Lower lobe of right lung (tissue), 2 donors: ENCODE data around the gene HEXIM2. TPM values are rescaled to one million over a fixed set of nuclear protein-coding genes. Genes with fewer than 3 reads are reported as not detected.
"Not testable (repeated sequence)": the region's sequence is repeated elsewhere in the genome, so short reads cannot be mapped to it uniquely, and the experiment has no call there.

Experiments
- ATAC-seq, 2 donors: fragments of 200-7000 bp; cut with Tn5 transposase; one replicate each; pipeline ENCODE4 v1.9.1; 2020 to 2022; ENCODE audit warnings: mild to moderate bottlenecking in 2 of 2, moderate library complexity in 2 of 2
- DNase-seq: peaks from one replicate; pipeline ENCODE4 v3.0.0-alpha.2; 2020
- H3K27ac ChIP-seq: fragments of 200-600 bp; one replicate; pipeline ENCODE4 v1.8.0; 2022
- H3K27me3 ChIP-seq: fragments of 200-600 bp; one replicate; pipeline ENCODE4 v1.8.0; 2022; ENCODE audit warnings: low read depth
- H3K36me3 ChIP-seq: fragments of 200-600 bp; one replicate; pipeline ENCODE4 v1.8.0; 2022; ENCODE audit warnings: mild to moderate bottlenecking
- H3K4me1 ChIP-seq: fragments of 200-600 bp; one replicate; pipeline ENCODE4 v1.8.0; 2022
- H3K4me3 ChIP-seq: fragments of 200-600 bp; one replicate; pipeline ENCODE4 v1.8.0; 2022; ENCODE audit warnings: mild to moderate bottlenecking
- H3K9me3 ChIP-seq: fragments of 200-600 bp; one replicate; pipeline ENCODE4 v1.8.0; 2022
- intact Hi-C: fragments of 100-400 bp; cut with DNase I; formaldehyde crosslinking; loops from one replicate; pipeline ENCODE4 v1.11.0; 2022
- total RNA-seq: library from RNA; stranded (reverse); fragmentation: NEBNext Ultra II Directional; extraction: Animal tissue kit (Norgen Biotek cat#: 25700); gene quantifications from one replicate; pipeline ENCODE4 v1.2.1, GENCODE V29; 2021
- TF ChIP-seq, protein P1 (sequence below): fragments of 200-600 bp; IDR thresholded peaks from one replicate; pipeline ENCODE4 v1.8.0; 2022; ENCODE audit warnings: antibody characterized with exemption, mild to moderate bottlenecking
- donor health status: DM: no; HTN: yes; CAD: no; lungs with severe emphysema.

HEXIM2 gene
- total RNA-seq, 1 donor from 2014 or later: 6.4 TPM

DNA sequence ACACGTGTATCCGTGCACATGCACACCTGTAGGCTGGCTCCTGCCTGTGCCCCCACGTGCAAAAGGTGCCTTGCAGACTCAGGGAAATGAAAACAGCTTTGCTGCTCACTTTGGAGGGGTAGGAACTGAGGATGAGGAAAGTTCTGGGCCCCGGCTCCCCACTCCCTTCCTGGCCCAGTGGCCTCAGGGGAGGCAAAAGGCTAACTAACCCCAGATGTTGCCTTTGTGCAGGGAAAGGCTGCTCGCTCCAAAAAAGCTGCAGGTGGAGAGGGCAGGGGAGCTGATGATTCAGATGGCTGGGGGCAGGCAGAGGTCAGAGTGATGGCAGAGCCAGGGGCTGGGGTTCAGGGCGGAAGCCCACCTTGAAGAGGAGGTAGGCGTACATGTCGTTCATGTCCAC lies 41.7 kb upstream of the HEXIM2 start:
- TF ChIP-seq, protein P1, sequence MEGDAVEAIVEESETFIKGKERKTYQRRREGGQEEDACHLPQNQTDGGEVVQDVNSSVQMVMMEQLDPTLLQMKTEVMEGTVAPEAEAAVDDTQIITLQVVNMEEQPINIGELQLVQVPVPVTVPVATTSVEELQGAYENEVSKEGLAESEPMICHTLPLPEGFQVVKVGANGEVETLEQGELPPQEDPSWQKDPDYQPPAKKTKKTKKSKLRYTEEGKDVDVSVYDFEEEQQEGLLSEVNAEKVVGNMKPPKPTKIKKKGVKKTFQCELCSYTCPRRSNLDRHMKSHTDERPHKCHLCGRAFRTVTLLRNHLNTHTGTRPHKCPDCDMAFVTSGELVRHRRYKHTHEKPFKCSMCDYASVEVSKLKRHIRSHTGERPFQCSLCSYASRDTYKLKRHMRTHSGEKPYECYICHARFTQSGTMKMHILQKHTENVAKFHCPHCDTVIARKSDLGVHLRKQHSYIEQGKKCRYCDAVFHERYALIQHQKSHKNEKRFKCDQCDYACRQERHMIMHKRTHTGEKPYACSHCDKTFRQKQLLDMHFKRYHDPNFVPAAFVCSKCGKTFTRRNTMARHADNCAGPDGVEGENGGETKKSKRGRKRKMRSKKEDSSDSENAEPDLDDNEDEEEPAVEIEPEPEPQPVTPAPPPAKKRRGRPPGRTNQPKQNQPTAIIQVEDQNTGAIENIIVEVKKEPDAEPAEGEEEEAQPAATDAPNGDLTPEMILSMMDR: no peak
- Histone ChIP-seq H3K36me3 (peaks cover 18% of the 10 kb centered on the region), H3K4me3 (no peak overlapping the region), H3K4me1 (peaks cover 25% of the 10 kb centered on the region), H3K27me3 (no peaks in the 10 kb centered on the region), H3K27ac (no peak overlapping the region), H3K9me3 (no peaks in the 10 kb centered on the region)
- ATAC-seq: no peak
- intact Hi-C loops: no loop called here
- no peak for DNase-seq

DNA sequence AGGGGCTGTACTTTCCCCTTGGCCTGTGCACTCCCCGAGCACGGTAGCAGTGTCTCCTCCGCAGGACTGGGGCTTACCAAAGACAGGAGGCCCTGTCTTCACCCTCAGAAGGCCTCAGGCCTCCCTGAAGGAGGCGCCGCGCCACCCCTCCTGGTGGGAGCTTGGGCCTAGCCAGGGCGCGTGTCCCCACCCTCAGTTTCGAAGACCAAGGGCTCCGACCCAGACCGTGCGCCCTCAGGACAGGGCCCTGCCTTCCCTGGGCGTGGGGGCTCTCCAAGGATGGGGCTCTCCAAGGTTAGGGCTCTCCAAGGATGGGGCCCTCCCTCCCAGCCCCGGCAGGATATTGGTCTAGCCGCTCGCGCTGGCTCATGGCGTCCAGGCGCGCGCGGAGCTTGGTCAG lies 41.1 kb upstream of the HEXIM2 start:
- H3K4me3 ChIP-seq: no peak overlapping the region
- no peaks in the 10 kb centered on the region for H3K27me3 ChIP-seq
- DNase-seq (no peak), ATAC-seq (no peak)
- H3K9me3 ChIP-seq: no peaks in the 10 kb centered on the region
- peaks cover 28% of the 10 kb centered on the region for H3K4me1 ChIP-seq
- TF ChIP-seq, protein P1: no peak
- no peak overlapping the region for H3K27ac ChIP-seq
- peaks cover 18% of the 10 kb centered on the region for H3K36me3 ChIP-seq
- intact Hi-C loops: no loop called here

DNA sequence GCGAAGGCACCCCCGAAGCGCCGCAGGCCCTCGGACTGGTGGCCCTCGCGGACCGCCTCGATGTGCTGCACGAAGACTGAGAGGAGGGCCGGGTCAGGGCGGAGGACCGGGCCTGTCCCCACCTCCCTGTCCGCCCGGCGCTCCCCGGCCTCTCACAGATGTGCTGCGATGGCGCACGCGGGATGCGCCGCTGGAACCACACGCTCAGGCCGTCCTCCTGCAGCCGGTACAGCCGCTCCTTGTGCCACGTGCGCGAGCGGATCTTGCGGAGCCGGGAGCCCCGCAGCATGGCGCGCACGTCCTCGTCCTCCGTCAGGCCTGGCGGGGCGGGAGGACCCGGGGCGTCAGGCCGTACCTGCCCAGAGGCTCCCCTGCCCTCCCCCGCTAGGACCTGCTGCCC lies 40.6 kb upstream of the HEXIM2 start:
- H3K27ac ChIP-seq: no peak overlapping the region
- no peaks in the 10 kb centered on the region for H3K9me3 ChIP-seq
- no peaks in the 10 kb centered on the region for H3K27me3 ChIP-seq
- intact Hi-C loops: no loop called here
- DNase-seq (no peak), ATAC-seq (no peak)
- peaks cover 28% of the 10 kb centered on the region for H3K4me1 ChIP-seq
- H3K36me3 ChIP-seq: peaks cover 18% of the 10 kb centered on the region
- H3K4me3 ChIP-seq: no peak overlapping the region
- TF ChIP-seq, protein P1: no peak

DNA sequence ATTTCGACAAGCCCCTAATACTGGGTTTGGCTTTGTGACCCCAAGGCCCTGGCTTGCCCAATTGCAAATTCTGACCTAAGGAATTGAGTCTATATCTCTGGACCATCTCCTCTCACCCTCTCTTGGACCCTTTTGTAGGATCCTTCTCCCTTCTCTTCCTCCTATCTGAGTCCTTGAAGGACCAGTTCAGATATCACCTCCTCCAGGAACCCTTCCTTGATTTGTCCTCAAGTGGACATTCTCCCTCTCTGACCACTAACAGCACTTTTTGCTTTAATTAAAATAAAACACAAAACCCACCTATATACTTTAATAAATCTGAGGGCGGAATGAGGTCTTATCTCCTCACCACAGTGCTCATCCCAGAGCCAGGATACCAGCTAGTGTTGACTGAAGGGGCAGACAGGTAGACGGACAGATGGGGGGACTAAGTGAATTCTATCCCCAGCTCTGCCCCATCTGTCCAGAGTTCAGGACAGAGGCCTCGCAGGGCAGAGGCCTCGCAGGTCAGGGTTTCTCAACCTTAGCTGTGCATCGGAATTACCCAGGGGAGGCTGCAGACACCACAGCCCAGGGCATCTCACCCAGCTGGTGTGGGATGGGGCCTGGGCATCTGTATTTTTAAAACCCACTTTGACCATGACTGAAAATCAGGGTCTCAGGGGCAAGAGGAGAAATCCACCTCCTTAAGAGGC lies 38.5 kb upstream of the HEXIM2 start:
- ATAC-seq: no peak
- intact Hi-C loops: no loop called here
- H3K27ac ChIP-seq: peak overlapping the region; percentile 44

DNA sequence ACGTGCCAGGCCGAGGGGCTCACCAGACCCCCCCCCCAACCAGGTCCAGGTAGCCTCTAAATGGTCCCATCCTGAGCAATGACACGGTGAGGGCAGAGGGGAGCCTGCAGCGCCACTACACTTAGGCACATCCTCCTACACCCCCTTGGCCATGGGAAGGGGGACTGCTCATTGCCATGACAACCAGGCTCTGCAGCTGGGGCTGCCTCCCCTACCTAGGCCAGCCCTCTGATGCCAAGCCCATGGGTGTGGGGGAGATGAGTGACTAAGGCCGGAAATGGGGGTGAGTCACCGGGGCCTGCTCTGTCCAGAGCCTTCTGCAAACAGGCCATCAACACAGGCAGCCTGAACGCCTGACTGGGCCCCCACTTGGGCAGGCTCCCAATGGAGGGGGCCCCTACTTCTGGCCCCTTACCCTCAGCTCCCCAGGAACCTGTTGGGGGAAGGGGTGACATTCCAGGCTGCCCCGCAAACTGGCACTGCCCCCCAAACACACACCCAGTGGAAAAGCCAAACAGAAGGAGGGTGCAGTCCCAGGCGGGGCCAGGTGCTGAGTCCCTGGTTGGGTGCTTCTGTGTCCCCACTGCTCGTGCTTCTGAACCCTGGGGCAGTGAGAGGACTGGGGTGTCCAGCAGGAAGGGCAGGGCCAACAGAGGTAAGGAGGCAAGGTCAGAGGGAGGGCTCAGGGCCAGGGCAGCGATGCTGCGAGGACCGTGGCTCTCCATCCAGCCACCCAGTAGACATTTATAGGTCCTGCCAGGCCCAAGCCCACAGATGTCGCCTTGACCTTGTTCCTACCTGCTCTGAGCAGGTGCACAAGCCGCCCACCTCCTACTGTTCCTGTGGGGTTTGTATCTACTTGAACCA lies 37.5 kb upstream of the HEXIM2 start:
- no peak for DNase-seq
- peaks cover 51% of the 10 kb centered on the region for H3K4me1 ChIP-seq
- ATAC-seq: peak; percentile 66
- H3K27ac ChIP-seq: peak overlapping the region; percentile 44
- H3K36me3 ChIP-seq: peaks cover 13% of the 10 kb centered on the region
- TF ChIP-seq, protein P1: no peak
- intact Hi-C loops: no loop called here
- no peak overlapping the region for H3K4me3 ChIP-seq
- H3K9me3 ChIP-seq: no peaks in the 10 kb centered on the region
- H3K27me3 ChIP-seq: no peaks in the 10 kb centered on the region

More for the DNA sequence above, 38.5 kb upstream of the HEXIM2 start:
- Histone ChIP-seq H3K36me3 (peaks cover 13% of the 10 kb centered on the region), H3K27me3 (no peaks in the 10 kb centered on the region), H3K9me3 (no peaks in the 10 kb centered on the region), H3K4me1 (peaks cover 41% of the 10 kb centered on the region), H3K4me3 (no peak overlapping the region)
- no peak for DNase-seq
- TF ChIP-seq, protein P1: no peak

DNA sequence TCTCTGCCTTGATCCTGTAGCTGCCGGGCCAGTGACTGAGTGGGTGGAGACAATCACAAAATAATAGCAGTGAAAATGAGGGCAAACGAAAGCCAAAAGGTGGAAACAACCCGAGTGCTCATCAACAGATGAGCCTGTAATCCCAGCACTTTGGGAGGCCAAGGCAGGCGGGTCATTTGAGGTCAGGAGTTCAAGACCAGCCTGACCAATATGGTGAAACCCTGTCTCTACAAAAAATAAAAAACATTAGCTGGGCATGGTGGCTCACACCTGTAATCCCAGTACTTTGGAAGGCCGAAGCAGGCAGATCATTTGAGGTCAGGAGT lies 36.9 kb upstream of the HEXIM2 start:
- H3K9me3 ChIP-seq, DNase-seq, ATAC-seq, H3K4me3 ChIP-seq, H3K27me3 ChIP-seq, intact Hi-C loops: not testable (repeated sequence)
- Histone ChIP-seq H3K27ac (peak overlapping the region; percentile 44), H3K4me1 (peaks cover 55% of the 10 kb centered on the region), H3K36me3 (peaks cover 10% of the 10 kb centered on the region)
